Duodenal mucosa (tissue), 2 donors: ENCODE data around the gene MARCHF4.

ENCODE experiments used
- H3K27ac ChIP-seq: one replicate; pipeline ENCODE4 v1.7.0; 2013; ENCODE audit warnings: low read depth, low read length
- H3K27me3 ChIP-seq, 2 donors: one replicate each; pipeline ENCODE4 v1.7.0; 2013; ENCODE audit warnings: low read length in 2 of 2, control low read depth in 1 of 2; ENCODE audit not compliant: insufficient read depth in 2 of 2, control insufficient read depth in 1 of 2
- H3K36me3 ChIP-seq, 2 donors: one replicate each; pipeline ENCODE4 v1.7.0; 2013; ENCODE audit warnings: low read length in 2 of 2, control low read depth in 1 of 2; ENCODE audit not compliant: insufficient read depth in 2 of 2, control insufficient read depth in 1 of 2
- H3K4me1 ChIP-seq, 2 donors: one replicate each; pipeline ENCODE4 v1.7.0; 2013; ENCODE audit warnings: low read length in 2 of 2, control low read depth in 1 of 2; ENCODE audit not compliant: insufficient read depth in 2 of 2, control insufficient read depth in 1 of 2
- H3K4me3 ChIP-seq, 2 donors: one replicate each; pipeline ENCODE4 v1.7.0; 2013; ENCODE audit warnings: low read length in 2 of 2, low read depth in 1 of 2
- H3K9ac ChIP-seq, 2 donors: one replicate each; pipeline ENCODE4 v1.7.0; 2013; ENCODE audit warnings: low read length in 2 of 2, low read depth in 1 of 2
- H3K9me3 ChIP-seq, 2 donors: one replicate each; pipeline ENCODE4 v1.7.0; 2013; ENCODE audit warnings: low read length in 2 of 2, control low read depth in 1 of 2; ENCODE audit not compliant: control insufficient read depth in 1 of 2

Gene MARCHF4

DNA sequence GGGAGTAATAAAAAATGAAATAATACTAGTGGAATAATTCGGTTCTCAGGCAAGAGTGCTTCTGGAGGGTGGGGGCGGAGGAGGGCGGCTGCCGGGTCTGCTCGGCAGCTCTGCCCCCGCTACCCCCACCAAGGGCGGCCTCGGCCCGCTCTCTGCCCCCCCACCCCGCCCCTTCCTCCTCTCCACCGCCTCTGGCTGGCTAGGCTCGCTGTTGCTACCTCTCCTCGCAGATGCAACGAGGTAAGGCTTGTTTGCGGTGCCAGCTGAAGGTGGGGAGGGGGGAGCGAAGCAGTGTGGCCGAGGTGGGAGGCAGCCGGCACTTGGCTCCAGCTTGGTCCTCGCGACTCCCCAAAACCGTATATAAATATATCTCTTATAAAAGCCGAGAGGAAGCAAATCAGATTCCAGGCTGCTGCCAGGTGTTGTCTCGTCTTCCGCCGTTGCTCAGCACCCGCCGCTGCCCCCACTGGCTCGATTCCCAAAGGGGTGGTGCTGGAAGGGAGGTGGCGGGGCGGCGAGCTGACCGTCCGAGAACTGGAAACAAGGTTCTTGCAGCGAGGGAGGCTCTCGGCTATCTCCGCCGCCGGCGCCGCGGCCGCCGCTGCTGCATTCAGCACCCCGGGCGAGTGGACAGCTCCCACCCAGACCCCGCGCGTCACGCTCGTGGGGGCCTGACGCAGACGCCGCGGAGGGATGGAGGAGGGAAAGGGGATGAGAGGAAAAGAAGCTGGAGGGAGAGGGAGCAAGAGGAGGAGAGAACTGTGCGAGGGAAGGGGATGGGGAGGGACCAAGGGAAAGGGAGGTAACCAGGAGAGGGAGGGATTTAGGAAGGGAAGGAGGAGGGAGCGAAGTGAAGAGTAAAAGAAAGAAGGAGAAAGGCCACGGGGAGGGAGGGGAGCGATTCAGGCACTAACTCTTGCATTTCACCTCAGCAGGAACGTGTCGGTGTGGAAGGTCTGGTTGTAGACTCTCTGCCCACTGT is at the start of gene MARCHF4:
Gene MARCHF4, minus strand, starts transcription at position 763 of the 982 bp plus-strand sequence. CDS start 2,223 bp downstream, outside the sequence.
- peaks cover 0 to 5% of the 10 kb centered on the region in 2 donors for H3K4me1 ChIP-seq
- peaks cover 24 to 41% of the 10 kb centered on the region in 2 donors for H3K27me3 ChIP-seq
- no peak within 1 kb of the TSS for H3K4me3 ChIP-seq
- H3K9me3 ChIP-seq: no peaks in the 10 kb centered on the region
- H3K27ac ChIP-seq: no peak within 1 kb of the TSS
- H3K9ac ChIP-seq: no peak within 1 kb of the TSS
- no peaks in the 10 kb centered on the region for H3K36me3 ChIP-seq

DNA sequence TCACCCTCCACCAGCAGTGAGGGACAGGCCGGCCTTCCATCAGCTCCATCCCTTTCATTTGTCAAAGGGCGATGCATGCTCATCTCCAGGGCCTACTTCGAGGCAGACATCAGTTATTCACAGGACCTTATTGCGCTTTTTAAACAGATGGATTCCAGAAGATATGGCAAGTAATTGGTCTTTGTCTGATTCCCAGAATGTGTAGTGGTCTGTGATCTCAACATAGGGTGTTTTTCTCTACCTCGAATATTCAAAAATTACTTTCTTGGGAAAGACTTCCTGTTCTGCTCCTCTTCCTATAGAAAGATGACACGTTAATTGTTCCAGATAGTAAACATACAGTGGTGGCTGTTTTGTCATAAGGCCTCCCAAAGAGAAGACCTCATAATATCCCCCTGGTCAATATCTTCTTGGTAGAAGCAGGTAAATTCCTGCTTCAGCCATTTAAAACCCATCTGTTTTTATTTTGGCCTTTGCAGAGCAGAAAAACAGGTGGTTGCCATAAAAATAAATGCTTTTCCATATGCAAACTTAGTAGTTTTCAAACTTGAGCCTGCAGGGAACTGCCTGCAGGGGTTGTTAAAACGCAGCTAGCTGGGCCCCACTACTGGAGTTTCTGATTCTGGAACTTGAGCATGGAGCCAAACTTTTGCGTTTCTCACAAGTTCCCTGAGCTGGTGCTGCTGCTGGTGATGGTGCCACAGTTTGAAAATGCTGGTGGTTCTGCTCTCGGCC is 48.3 kb upstream of the MARCHF4 start:
- H3K27ac ChIP-seq: no peak overlapping the region
- H3K9me3 ChIP-seq: peaks cover 4 to 6% of the 10 kb centered on the region in 2 donors
- H3K4me1 ChIP-seq: no peaks in the 10 kb centered on the region
- peaks cover 52 to 70% of the 10 kb centered on the region in 2 donors for H3K36me3 ChIP-seq
- H3K4me3 ChIP-seq: no peak overlapping the region
- H3K9ac ChIP-seq: no peak overlapping the region
- no peaks in the 10 kb centered on the region for H3K27me3 ChIP-seq

DNA sequence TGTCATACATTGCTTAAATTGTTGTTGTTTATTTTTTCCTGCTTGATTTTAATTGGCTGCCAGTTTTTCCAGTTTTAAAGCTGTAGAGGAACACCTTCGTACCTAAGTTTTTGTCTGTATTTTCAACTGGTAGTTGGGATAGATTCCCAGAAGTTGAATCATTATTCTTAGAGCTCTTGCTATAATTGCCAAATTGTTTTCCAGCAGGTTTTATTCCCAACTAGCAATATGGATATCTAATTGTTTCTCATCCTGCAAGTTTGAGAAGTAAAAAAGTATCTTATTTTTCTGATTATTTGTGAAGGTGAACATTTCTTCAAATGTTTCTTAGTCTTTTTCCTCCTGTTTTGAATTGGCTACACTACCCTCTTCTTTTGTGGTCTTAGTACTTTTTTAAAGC is 46.7 kb upstream of the MARCHF4 start:
- peaks cover 43 to 55% of the 10 kb centered on the region in 2 donors for H3K36me3 ChIP-seq
- no peaks in the 10 kb centered on the region for H3K27me3 ChIP-seq
- no peaks in the 10 kb centered on the region for H3K9me3 ChIP-seq
- H3K9ac ChIP-seq: no peak overlapping the region
- H3K4me3 ChIP-seq: no peak overlapping the region
- H3K4me1 ChIP-seq: no peaks in the 10 kb centered on the region
- H3K27ac ChIP-seq: no peak overlapping the region

DNA sequence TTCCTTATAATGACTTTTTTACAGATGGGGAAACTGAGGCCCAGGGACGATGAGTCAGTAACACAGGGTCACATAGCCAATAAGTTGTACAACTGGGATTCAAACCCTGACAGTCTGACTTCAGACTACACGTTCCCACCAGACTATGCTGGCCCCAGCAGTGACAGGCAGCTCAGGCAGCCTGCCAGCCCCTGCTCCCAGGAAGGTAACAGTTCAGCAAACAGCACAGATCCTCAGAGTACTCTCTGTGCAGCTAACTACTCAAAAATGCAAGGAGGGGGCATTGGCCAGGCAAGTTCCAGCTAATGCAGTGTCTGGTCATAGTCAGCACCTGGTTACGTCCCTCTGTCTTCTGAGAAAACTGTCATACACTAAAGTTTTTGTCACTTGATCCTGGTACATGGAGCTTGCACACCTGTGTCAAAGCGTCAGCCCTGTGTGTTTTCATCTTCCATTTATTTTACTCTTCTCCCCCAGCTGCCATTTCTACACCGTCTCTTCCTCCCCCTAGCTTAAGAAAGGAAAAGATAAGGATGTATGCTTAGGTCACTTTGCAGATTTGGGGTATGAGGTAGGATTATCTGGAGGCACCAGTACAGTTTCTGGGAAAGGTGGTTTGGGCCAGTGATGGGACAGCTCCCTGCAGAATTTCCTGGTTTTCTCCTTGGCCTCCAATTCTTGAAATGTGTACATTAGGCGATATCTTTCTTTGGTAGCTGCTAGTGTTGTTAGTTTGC is 44.5 kb upstream of the MARCHF4 start:
- no peaks in the 10 kb centered on the region for H3K27me3 ChIP-seq
- H3K27ac ChIP-seq: no peak overlapping the region
- peaks cover 25 to 35% of the 10 kb centered on the region in 2 donors for H3K36me3 ChIP-seq
- H3K4me3 ChIP-seq: no peak overlapping the region
- no peak overlapping the region for H3K9ac ChIP-seq
- no peaks in the 10 kb centered on the region for H3K9me3 ChIP-seq
- peaks cover 0 to 5% of the 10 kb centered on the region in 2 donors for H3K4me1 ChIP-seq

GRCh38 chr2:216415541-216415940 is 43.3 kb upstream of the MARCHF4 start:
- H3K9me3 ChIP-seq: no peaks in the 10 kb centered on the region
- H3K27ac ChIP-seq: no peak overlapping the region
- H3K9ac ChIP-seq: no peak overlapping the region
- H3K4me1 ChIP-seq: peaks cover 0 to 5% of the 10 kb centered on the region in 2 donors
- no peak overlapping the region for H3K4me3 ChIP-seq
- H3K27me3 ChIP-seq: no peaks in the 10 kb centered on the region
- H3K36me3 ChIP-seq: peaks cover 21 to 25% of the 10 kb centered on the region in 2 donors

DNA sequence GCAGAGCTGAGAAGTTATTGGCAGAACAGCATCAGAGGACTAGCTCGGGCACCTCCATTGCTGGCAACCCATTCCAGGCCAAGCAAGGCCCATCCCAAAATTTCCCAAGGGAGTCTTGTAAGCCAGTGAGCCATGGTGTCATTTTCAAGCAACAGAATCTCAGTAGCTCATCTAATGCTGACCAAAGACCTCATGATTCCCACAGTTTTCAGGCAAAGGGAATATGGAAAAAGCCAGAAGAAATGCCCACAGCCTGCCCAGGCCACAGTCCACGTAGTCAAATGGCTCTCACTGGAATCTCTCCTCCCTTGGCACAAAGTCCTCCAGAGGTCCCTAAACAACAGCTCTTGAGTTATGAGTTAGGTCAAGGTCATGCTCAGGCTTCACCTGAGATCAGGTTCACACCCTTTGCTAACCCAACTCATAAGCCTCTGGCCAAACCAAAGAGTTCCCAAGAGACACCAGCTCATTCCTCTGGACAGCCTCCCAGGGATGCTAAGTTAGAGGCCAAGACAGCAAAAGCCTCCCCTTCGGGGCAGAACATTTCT is 42.6 kb upstream of the MARCHF4 start:
- H3K27ac ChIP-seq: no peak overlapping the region
- H3K9ac ChIP-seq: no peak overlapping the region
- H3K4me1 ChIP-seq: peaks cover 0 to 5% of the 10 kb centered on the region in 2 donors
- no peak overlapping the region for H3K4me3 ChIP-seq
- H3K9me3 ChIP-seq: no peaks in the 10 kb centered on the region
- H3K27me3 ChIP-seq: no peaks in the 10 kb centered on the region
- H3K36me3 ChIP-seq: peaks cover 14 to 20% of the 10 kb centered on the region in 2 donors

- Histone ChIP-seq H3K9me3 (no peaks in the 10 kb centered on the region), H3K4me3 (no peak overlapping the region), H3K36me3 (peaks cover 14 to 15% of the 10 kb centered on the region in 2 donors), H3K27ac (no peak overlapping the region), H3K9ac (no peak overlapping the region), H3K4me1 (peaks cover 0 to 5% of the 10 kb centered on the region in 2 donors), H3K27me3 (no peaks in the 10 kb centered on the region)
Measured at GRCh38 chr2:216413882-216414281, 41.6 kb upstream of the MARCHF4 start.

DNA sequence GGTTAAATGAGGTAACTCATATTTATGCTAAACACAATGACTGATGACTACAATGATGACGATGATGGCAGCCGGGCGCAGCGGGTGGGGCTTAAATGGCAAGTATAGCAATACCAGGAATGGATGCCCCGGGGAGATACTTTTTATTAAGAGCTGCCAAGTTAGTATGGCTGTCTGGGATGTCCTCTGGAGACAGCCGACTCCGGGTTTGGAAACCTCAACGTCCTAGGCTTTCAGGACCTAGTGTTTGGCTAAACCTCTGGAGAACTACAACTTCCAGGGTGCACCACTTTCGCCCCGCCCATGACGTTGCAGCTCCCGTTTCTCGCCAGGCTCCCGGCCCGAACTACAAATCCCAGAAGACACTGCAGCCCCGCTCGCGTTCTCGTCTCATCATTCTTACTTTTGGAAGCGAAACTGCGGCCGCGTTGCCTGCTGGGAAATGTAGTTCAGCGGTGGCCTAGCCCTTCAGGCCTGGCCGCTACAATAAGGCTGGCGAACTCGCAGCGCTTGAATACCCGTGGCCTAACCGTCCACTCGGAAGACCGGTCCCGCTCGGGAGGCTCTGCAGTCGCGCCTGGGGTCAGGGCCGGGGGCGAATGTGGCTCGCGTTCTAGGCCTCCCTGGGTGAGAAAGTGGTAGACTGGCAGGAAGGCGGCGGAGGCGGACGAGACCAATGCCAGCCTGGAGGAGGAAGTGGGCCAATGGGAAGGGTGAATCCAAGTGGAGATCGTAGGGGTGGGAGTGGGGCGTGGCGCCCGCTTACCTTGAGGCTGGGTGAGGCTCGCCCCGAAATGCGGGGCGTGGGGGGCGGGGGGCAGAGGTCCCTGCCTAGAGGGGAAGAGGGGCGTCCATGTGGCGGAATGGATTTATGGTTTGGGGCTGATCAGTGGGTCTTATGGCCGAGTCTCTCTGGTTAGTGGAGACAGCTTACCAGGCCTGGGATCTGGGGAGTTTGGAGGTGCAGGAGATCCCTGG is 40.0 kb upstream of the MARCHF4 start, which contains the start of gene SMARCAL1:
Gene SMARCAL1, plus strand, starts transcription at position 463 of the 978 bp plus-strand sequence. CDS start 2,221 bp downstream, outside the sequence.
- Histone ChIP-seq H3K27me3 (no peaks in the 10 kb centered on the region), H3K36me3 (peaks cover 14 to 15% of the 10 kb centered on the region in 2 donors), H3K9me3 (no peaks in the 10 kb centered on the region), H3K27ac (peak within 1 kb of the TSS; percentile 95), H3K4me1 (peaks cover 0 to 5% of the 10 kb centered on the region in 2 donors), H3K9ac (peak within 1 kb of the TSS; percentile 85 to 92), H3K4me3 (peak within 1 kb of the TSS; percentile 91 to 94)
